Daoy (cell line): ENCODE results near the gene KCTD10. TPM values are rescaled to one million over a fixed set of nuclear protein-coding genes. Genes with fewer than 3 reads are reported as not detected.
"Not testable (repeated sequence)": the region's sequence is repeated elsewhere in the genome, so short reads cannot be mapped to it uniquely, and the experiment has no call there.

Experiments
- DNase-seq: peaks from one replicate; pipeline ENCODE4 v3.0.0-alpha.2; 2015; ENCODE audit warnings: low read depth
- total RNA-seq: library from RNA; depleted of rRNA; stranded (reverse); fragments of >200 nt; shearing (Covaris generic); gene quantifications from 2 replicates; pipeline ENCODE4 v1.2.3, GENCODE V29; 2014

KCTD10 gene
- total RNA-seq, 1 experiment from 2014 or later = 53.1 TPM

GRCh38 chr12:109449845-109450532, 27.1 kb downstream of the KCTD10 start:
- DNase-seq = no peak

GRCh38 chr12:109448707-109449390, 28.3 kb downstream of the KCTD10 start:
- no peak for DNase-seq

- no peak for DNase-seq
These were observed 28.8 kb downstream of the KCTD10 start for GRCh38 chr12:109448272-109448671.

GRCh38 chr12:109447482-109447881, 29.6 kb downstream of the KCTD10 start:
- DNase-seq = no peak

- DNase-seq = no peak
These were observed 30.2 kb downstream of the KCTD10 start for GRCh38 chr12:109446869-109447268.

- no peak for DNase-seq
These were observed 31.9 kb downstream of the KCTD10 start for GRCh38 chr12:109445191-109445609.

GRCh38 chr12:109444259-109444658, 32.8 kb downstream of the KCTD10 start:
- no peak for DNase-seq

GRCh38 chr12:109443794-109444193, 33.3 kb downstream of the KCTD10 start:
- DNase-seq = no peak

- DNase-seq = no peak
These were observed 36.1 kb downstream of the KCTD10 start for GRCh38 chr12:109440851-109441490.

GRCh38 chr12:109439951-109440350, 37.1 kb downstream of the KCTD10 start:
- DNase-seq = not testable (repeated sequence)

- no peak for DNase-seq
These were observed 37.9 kb downstream of the KCTD10 start for GRCh38 chr12:109439181-109439580.

- DNase-seq = no peak
These were observed 40.9 kb downstream of the KCTD10 start for GRCh38 chr12:109436188-109436560.

GRCh38 chr12:109435428-109436187, 41.5 kb downstream of the KCTD10 start:
- DNase-seq = no peak

- DNase-seq = no peak
These were observed 42.5 kb downstream of the KCTD10 start for GRCh38 chr12:109434582-109434981.

- DNase-seq = peak; percentile 9
These were observed 43.5 kb downstream of the KCTD10 start for GRCh38 chr12:109433618-109434017.

GRCh38 chr12:109432842-109433304, 44.2 kb downstream of the KCTD10 start:
- peak; percentile 87 for DNase-seq

- DNase-seq = no peak
These were observed 44.7 kb downstream of the KCTD10 start for GRCh38 chr12:109432431-109432830.

GRCh38 chr12:109430244-109430643, 46.9 kb downstream of the KCTD10 start:
- no peak for DNase-seq

GRCh38 chr12:109428804-109429203, 48.3 kb downstream of the KCTD10 start:
- DNase-seq = not testable (repeated sequence)

GRCh38 chr12:109428037-109428629, 49.0 kb downstream of the KCTD10 start:
- DNase-seq = peak; percentile 80

- DNase-seq = no peak
These were observed 53.7 kb downstream of the KCTD10 start for GRCh38 chr12:109423392-109423791.

- DNase-seq = no peak
These were observed 54.8 kb downstream of the KCTD10 start for GRCh38 chr12:109422251-109422650.
